Activated CD4-positive, CD25-positive, alpha-beta regulatory T cell treated with anti-CD3 and anti-CD28 coated beads, Interleukin-2, amount 50 U/mL, for 72 hours (primary cell): ENCODE measurements around the gene ATAD2B.
"Not testable (repeated sequence)": the region's sequence is repeated elsewhere in the genome, so short reads cannot be mapped to it uniquely, and the experiment has no call there.

Source experiments
- DNase-seq: peaks from one replicate; pipeline ENCODE4 v3.0.0; 2021

ATAD2B gene

GRCh38 chr2:23926750-23927571 lies at the start of gene ATAD2B:
Gene ATAD2B (minus strand): TSS chr2:23927123. CDS start chr2:23926770, 353 bp downstream.
- peak; percentile 97 for DNase-seq

- no peak for DNase-seq
These were observed 40.9 kb upstream of the ATAD2B start for GRCh38 chr2:23967846-23968245.

GRCh38 chr2:23954325-23955014 lies 27.5 kb upstream of the ATAD2B start:
- no peak for DNase-seq

GRCh38 chr2:23953625-23954024 lies 26.7 kb upstream of the ATAD2B start:
- DNase-seq = no peak

GRCh38 chr2:23952558-23952957 lies 25.6 kb upstream of the ATAD2B start:
- DNase-seq = not testable (repeated sequence)

GRCh38 chr2:23947350-23947749 lies 20.4 kb upstream of the ATAD2B start:
- no peak for DNase-seq

GRCh38 chr2:23944976-23945375 lies 18.1 kb upstream of the ATAD2B start:
- no peak for DNase-seq

- no peak for DNase-seq
These were observed 17.6 kb upstream of the ATAD2B start for GRCh38 chr2:23944527-23944926.

GRCh38 chr2:23943666-23944065 lies 16.7 kb upstream of the ATAD2B start:
- DNase-seq = no peak

- DNase-seq = no peak
These were observed 14.7 kb upstream of the ATAD2B start for GRCh38 chr2:23941644-23942043.

GRCh38 chr2:23940718-23941620 lies 14.0 kb upstream of the ATAD2B start:
- no peak for DNase-seq

- DNase-seq = peak; percentile 83
These were observed 13.2 kb upstream of the ATAD2B start, which contains the start of gene UBXN2A for GRCh38 chr2:23939987-23940717. Gene UBXN2A (plus strand): TSS chr2:23940463. CDS start chr2:23958315, 17,852 bp downstream.

- DNase-seq = no peak
These were observed 7.3 kb upstream of the ATAD2B start for GRCh38 chr2:23934259-23934658.

- DNase-seq = peak; percentile 61
These were observed 603 bp downstream of the ATAD2B start for GRCh38 chr2:23926290-23926749.

GRCh38 chr2:23925702-23926289 lies 1.1 kb downstream of the ATAD2B start:
- DNase-seq = peak; percentile 54

GRCh38 chr2:23924589-23925359 lies 2.1 kb downstream of the ATAD2B start:
- no peak for DNase-seq

GRCh38 chr2:23918837-23919489 lies 8.0 kb downstream of the ATAD2B start:
- DNase-seq = no peak

- DNase-seq = no peak
These were observed 10.1 kb downstream of the ATAD2B start for GRCh38 chr2:23916727-23917405.

GRCh38 chr2:23915327-23915726 lies 11.6 kb downstream of the ATAD2B start:
- no peak for DNase-seq

- no peak for DNase-seq
These were observed 14.9 kb downstream of the ATAD2B start for GRCh38 chr2:23912054-23912453.
